ENCODE results near the gene PACRG. TPM values are rescaled to one million over a fixed set of nuclear protein-coding genes. Genes with fewer than 3 reads are reported as not detected.

The PACRG gene
- total and polyA plus RNA-seq, 10 of the 15 experiments (the other 5 are each of a cell fraction or from before 2014, with no cell fraction given): not detected

GRCh38 chr6:163291622-163292021, 563.8 kb downstream of the PACRG start:
- Histone ChIP-seq H3K4me2 (ENCODE audit: control insufficient read depth, insufficient read depth) (no peak overlapping the region), H2AFZ (ENCODE audit: control insufficient read depth, low read depth, low read length) (no peak overlapping the region), H4K20me1 (ENCODE audit: control insufficient read depth, insufficient read depth) (no peaks in the 10 kb centered on the region), H3K4me3 (no peak overlapping the region), H3K36me3 (ENCODE audit: control insufficient read depth in 2 of 2, insufficient read depth in 2 of 2, low read length in 1 of 2) (no peaks in the 10 kb centered on the region), H3K4me1 (ENCODE audit: control insufficient read depth, insufficient read depth, low read length) (no peaks in the 10 kb centered on the region), H3K9me3 (replicated peaks; ENCODE audit: control insufficient read depth, insufficient read depth, low read length) (no peaks in the 10 kb centered on the region), H3K27me3 (replicated peaks in 1 of 2; ENCODE audit: control insufficient read depth in 2 of 2, insufficient read depth in 2 of 2, low read length in 1 of 2) (no peaks in the 10 kb centered on the region), H3K9ac (ENCODE audit: control insufficient read depth, insufficient read depth, low read length) (no peak overlapping the region), H3K27ac (ENCODE audit: control insufficient read depth, insufficient read depth) (no peak overlapping the region), H3K79me2 (ENCODE audit: control insufficient read depth, insufficient read depth, low read length) (no peaks in the 10 kb centered on the region)
- CTCF ChIA-PET: no interaction called here
- POLR2A ChIA-PET: no interaction called here
- RAD21 ChIA-PET (ENCODE audit: unreplicated experiment): no interaction called here
- intact Hi-C loops (cut with micrococcal nuclease; ENCODE audit: unreplicated experiment): no loop called here
- in situ Hi-C loops (cut with MboI): no loop called here
- no peak for DNase-seq (ENCODE audit: low read depth, low spot score)
- no peak for TF ChIP-seq ATF7 (IDR thresholded peaks at IDR 0.05; ENCODE audit: low read depth)
- no peak for TF ChIP-seq RCOR1 (conservative IDR thresholded peaks at IDR 0.05; ENCODE audit: low read depth, low read length)
- TF ChIP-seq YY1 (IDR thresholded peaks at IDR 0.05; ENCODE audit: low read depth, low read length): no peak
- TF ChIP-seq RELB (IDR thresholded peaks at IDR 0.05; ENCODE audit: low read depth): no peak
- TF ChIP-seq CEBPB (IDR thresholded peaks at IDR 0.05; ENCODE audit: borderline replicate concordance in 1 of 2, low read depth in 2 of 2, low read length in 2 of 2): no peak
- no peak for TF ChIP-seq IRF4 (IDR thresholded peaks at IDR 0.05; ENCODE audit: low read depth, low read length)
- no peak for TF ChIP-seq EGR1 (IDR thresholded peaks at IDR 0.05; ENCODE audit: borderline replicate concordance in 1 of 2, low read depth in 2 of 2, low read length in 2 of 2)
- no peak for TF ChIP-seq MLLT1 (IDR thresholded peaks at IDR 0.05)
- no peak for TF ChIP-seq ZNF24 (IDR thresholded peaks at IDR 0.05)
- no peak for TF ChIP-seq USF1 (IDR thresholded peaks at IDR 0.05; ENCODE audit: borderline replicate concordance, extremely low read length, insufficient read depth, low read depth, low read length)
- no peak for TF ChIP-seq HDAC6 (IDR thresholded peaks at IDR 0.05; ENCODE audit: unreplicated experiment)
- TF ChIP-seq HCFC1 (IDR thresholded peaks at IDR 0.05; ENCODE audit: low read length): no peak
- TF ChIP-seq TBL1XR1 (IDR thresholded peaks at IDR 0.05; ENCODE audit: low read depth, low read length): no peak
- TF ChIP-seq IKZF2 (IDR thresholded peaks at IDR 0.05): no peak
- WGBS (ENCODE audit: insufficient coverage, insufficient replicate concordance, low lambda C conversion rate, missing lambda C conversion rate): 42% methylated on average over 5 of the region's 5 CpGs
- ATAC-seq: no peak
- FAIRE-seq: no peak
- SMC1A ChIA-PET (ENCODE audit: uncharacterized antibody, unreplicated experiment): no interaction called here
- BruUV-seq (replicated peaks): no TSS peak
